ENCODE data around the gene IFI44L. TPM values are rescaled to one million over a fixed set of nuclear protein-coding genes. Genes with fewer than 3 reads are reported as not detected.
A peak's percentile ranks its signal among the peaks of the same experiment; 100 is the strongest.

The IFI44L gene
- total RNA-seq, 1 donor from 2014 or later = 5.4 TPM

GRCh38 chr1:78676347-78676982, 56.2 kb downstream of the IFI44L start:
- TF ChIP-seq, protein P1, sequence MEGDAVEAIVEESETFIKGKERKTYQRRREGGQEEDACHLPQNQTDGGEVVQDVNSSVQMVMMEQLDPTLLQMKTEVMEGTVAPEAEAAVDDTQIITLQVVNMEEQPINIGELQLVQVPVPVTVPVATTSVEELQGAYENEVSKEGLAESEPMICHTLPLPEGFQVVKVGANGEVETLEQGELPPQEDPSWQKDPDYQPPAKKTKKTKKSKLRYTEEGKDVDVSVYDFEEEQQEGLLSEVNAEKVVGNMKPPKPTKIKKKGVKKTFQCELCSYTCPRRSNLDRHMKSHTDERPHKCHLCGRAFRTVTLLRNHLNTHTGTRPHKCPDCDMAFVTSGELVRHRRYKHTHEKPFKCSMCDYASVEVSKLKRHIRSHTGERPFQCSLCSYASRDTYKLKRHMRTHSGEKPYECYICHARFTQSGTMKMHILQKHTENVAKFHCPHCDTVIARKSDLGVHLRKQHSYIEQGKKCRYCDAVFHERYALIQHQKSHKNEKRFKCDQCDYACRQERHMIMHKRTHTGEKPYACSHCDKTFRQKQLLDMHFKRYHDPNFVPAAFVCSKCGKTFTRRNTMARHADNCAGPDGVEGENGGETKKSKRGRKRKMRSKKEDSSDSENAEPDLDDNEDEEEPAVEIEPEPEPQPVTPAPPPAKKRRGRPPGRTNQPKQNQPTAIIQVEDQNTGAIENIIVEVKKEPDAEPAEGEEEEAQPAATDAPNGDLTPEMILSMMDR (IDR thresholded peaks at IDR 0.05; ENCODE audit: borderline replicate concordance) = peak; percentile 89
- Histone ChIP-seq H3K27ac (replicated peaks) (no peak overlapping the region), H3K36me3 (no peaks in the 10 kb centered on the region), H3K4me1 (no peaks in the 10 kb centered on the region), H3K4me3 (no peak overlapping the region), H3K9me3 (replicated peaks) (no peaks in the 10 kb centered on the region), H3K27me3 (ENCODE audit: low read depth) (no peaks in the 10 kb centered on the region)
- intact Hi-C loops (cut with micrococcal nuclease) = loop anchor here (5.0 to 10.0 kb wide), 2 partner anchors 59 to 532 kb away; no protein-coding TSS in a partner anchor
- no peak for DNase-seq

DNA sequence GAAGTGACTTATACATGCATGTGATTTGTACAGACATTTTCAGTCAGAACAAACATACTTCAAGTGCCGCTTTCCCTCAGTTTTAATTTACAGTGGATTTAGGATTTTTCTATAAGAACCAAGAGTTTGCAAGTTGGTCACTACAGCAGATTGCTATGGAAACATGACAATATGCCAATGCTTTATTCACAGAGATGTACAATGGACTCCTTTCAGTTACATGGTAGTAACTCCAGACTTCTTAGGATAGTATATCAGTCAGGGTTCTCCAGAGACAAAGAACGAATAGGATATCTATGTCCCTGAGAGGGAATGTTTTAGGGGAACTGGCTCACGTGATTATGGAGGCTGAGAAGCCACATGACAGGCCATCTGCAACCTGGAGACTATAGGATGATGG, 56.7 kb downstream of the IFI44L start:
- TF ChIP-seq, protein P1 (IDR thresholded peaks at IDR 0.05; ENCODE audit: borderline replicate concordance) = no peak
- Histone ChIP-seq H3K27ac (replicated peaks) (no peak overlapping the region), H3K4me1 (no peaks in the 10 kb centered on the region), H3K4me3 (no peak overlapping the region), H3K9me3 (replicated peaks) (no peaks in the 10 kb centered on the region), H3K27me3 (ENCODE audit: low read depth) (no peaks in the 10 kb centered on the region), H3K36me3 (no peaks in the 10 kb centered on the region)
- no peak for DNase-seq
- intact Hi-C loops (cut with micrococcal nuclease) = loop anchor here (5.0 to 10.0 kb wide), 2 partner anchors 60 to 532 kb away; no protein-coding TSS in a partner anchor

- Histone ChIP-seq H3K4me1 (no peaks in the 10 kb centered on the region), H3K36me3 (no peaks in the 10 kb centered on the region), H3K27me3 (ENCODE audit: low read depth) (no peaks in the 10 kb centered on the region), H3K9me3 (replicated peaks) (no peaks in the 10 kb centered on the region), H3K27ac (replicated peaks) (no peak overlapping the region), H3K4me3 (no peak overlapping the region)
- TF ChIP-seq, protein P1 (IDR thresholded peaks at IDR 0.05; ENCODE audit: borderline replicate concordance) = no peak
- intact Hi-C loops (cut with micrococcal nuclease) = loop anchor here (5.0 to 10.0 kb wide), 2 partner anchors 60 to 533 kb away; no protein-coding TSS in a partner anchor
- no peak for DNase-seq
Measured at GRCh38 chr1:78677788-78678187, 57.5 kb downstream of the IFI44L start.

DNA sequence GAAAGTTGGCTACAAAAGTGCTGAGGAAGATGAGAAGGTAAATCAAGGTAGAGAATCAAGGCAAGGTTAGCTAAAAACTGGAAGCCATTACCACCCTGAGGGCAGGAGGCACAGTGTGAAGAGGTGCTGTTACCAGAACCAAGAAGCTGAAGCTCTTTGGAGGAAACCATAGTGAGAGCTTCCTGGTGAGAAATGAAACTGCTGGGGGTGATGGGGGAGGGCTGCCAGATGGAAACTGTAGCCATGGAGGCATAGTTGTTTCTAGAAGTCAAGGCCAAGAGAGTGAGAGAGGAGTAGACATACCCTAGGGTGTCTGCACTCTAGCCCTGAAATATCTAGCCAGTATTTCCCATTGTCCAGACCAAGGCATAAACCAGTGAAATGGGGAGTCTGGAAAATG, 58.1 kb downstream of the IFI44L start:
- Histone ChIP-seq H3K36me3 (no peaks in the 10 kb centered on the region), H3K27me3 (ENCODE audit: low read depth) (no peaks in the 10 kb centered on the region), H3K4me3 (no peak overlapping the region), H3K27ac (replicated peaks) (no peak overlapping the region), H3K4me1 (no peaks in the 10 kb centered on the region), H3K9me3 (replicated peaks) (no peaks in the 10 kb centered on the region)
- no peak for DNase-seq
- intact Hi-C loops (cut with micrococcal nuclease) = loop anchor here (5.0 to 10.0 kb wide), 2 partner anchors 61 to 534 kb away; no protein-coding TSS in a partner anchor
- TF ChIP-seq, protein P1 (IDR thresholded peaks at IDR 0.05; ENCODE audit: borderline replicate concordance) = no peak

DNA sequence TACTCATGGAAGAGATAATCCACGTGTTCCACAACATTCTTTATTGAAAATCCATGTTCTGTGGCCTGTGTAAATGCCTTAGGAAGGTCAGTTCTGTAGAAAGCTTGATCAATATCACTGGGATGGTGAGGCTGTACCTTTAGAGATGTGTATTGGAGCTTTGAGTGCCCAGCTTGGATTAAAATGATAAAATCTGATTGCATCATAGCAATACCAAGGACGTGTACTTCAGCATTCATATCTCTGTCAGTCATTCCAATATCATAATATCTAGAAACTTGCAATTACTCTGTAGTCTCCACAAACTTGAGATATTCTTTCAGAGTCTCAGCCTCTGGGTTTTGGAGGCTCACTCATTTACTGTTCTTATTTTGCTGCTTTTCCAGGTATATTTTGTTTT, 61.0 kb downstream of the IFI44L start:
- DNase-seq = no peak
- Histone ChIP-seq H3K36me3 (no peaks in the 10 kb centered on the region), H3K4me1 (no peaks in the 10 kb centered on the region), H3K9me3 (replicated peaks) (no peaks in the 10 kb centered on the region), H3K27ac (replicated peaks) (no peak overlapping the region), H3K27me3 (ENCODE audit: low read depth) (peaks cover under 1% of the 10 kb centered on the region), H3K4me3 (no peak overlapping the region)
- TF ChIP-seq, protein P1 (IDR thresholded peaks at IDR 0.05; ENCODE audit: borderline replicate concordance) = no peak
- intact Hi-C loops (cut with micrococcal nuclease) = no loop called here

All from left ventricle myocardium inferior (tissue), 1 donor.